HG03108 (cell line): Measurements from ENCODE around the gene THAP4.
A peak's percentile ranks its signal among the peaks of the same experiment; 100 is the strongest.

Source experiments
- ATAC-seq: cut with Tn5 transposase; IDR thresholded peaks from one replicate; pipeline ENCODE4 v1.9.1; 2021; ENCODE audit warnings: moderate library complexity; ENCODE audit not compliant: unreplicated experiment

The THAP4 gene

GRCh38 chr2:241640165-241640795 lies 3.3 kb upstream of the THAP4 start:
- no peak for ATAC-seq

GRCh38 chr2:241639385-241639784 lies 2.4 kb upstream of the THAP4 start:
- ATAC-seq, result no peak

- no peak for ATAC-seq
These were observed 2.0 kb upstream of the THAP4 start for GRCh38 chr2:241638940-241639339.

- peak; percentile 4 for ATAC-seq
These were observed 1.1 kb upstream of the THAP4 start for GRCh38 chr2:241637795-241638660.

GRCh38 chr2:241636182-241637017 lies 558 bp downstream of the THAP4 start:
- peak; percentile 28 for ATAC-seq

GRCh38 chr2:241635756-241636155 lies 1.2 kb downstream of the THAP4 start:
- no peak for ATAC-seq

- no peak for ATAC-seq
These were observed 3.4 kb downstream of the THAP4 start for GRCh38 chr2:241633561-241633960.

- no peak for ATAC-seq
These were observed 4.3 kb downstream of the THAP4 start for GRCh38 chr2:241632478-241633325.

GRCh38 chr2:241629762-241630435 lies 7.1 kb downstream of the THAP4 start:
- ATAC-seq, result no peak

- no peak for ATAC-seq
These were observed 9.3 kb downstream of the THAP4 start for GRCh38 chr2:241627675-241628074.

- ATAC-seq, result no peak
These were observed 16.6 kb downstream of the THAP4 start for GRCh38 chr2:241620419-241620769.

GRCh38 chr2:241619597-241620418 lies 17.1 kb downstream of the THAP4 start:
- no peak for ATAC-seq

GRCh38 chr2:241618829-241619228 lies 18.1 kb downstream of the THAP4 start:
- ATAC-seq, result no peak

- no peak for ATAC-seq
These were observed 18.6 kb downstream of the THAP4 start for GRCh38 chr2:241618296-241618805.

GRCh38 chr2:241617431-241618154 lies 19.4 kb downstream of the THAP4 start:
- ATAC-seq, result no peak

GRCh38 chr2:241616168-241617125 lies 20.5 kb downstream of the THAP4 start:
- no peak for ATAC-seq

- no peak for ATAC-seq
These were observed 21.4 kb downstream of the THAP4 start for GRCh38 chr2:241615522-241616052.
